ENCODE data around the gene ITPK1.

GRCh38 chr14:93153121-93153520, 37.4 kb upstream of the ITPK1 start:
- TF ChIP-seq POLR2A (IDR thresholded peaks at IDR 0.05) (no peak), CTCF (IDR thresholded peaks at IDR 0.05) (no peak)

All from prostate gland (tissue), 2 donors.